GM12875 (cell line): ENCODE measurements around the gene TSPEAR.

Experiments
- H3K4me3 ChIP-seq: one replicate; pipeline ENCODE4 v1.5.1; 2011; ENCODE audit warnings: low read depth, low read length, control low read depth
- CTCF ChIP-seq: IDR thresholded peaks from 2 replicates; pipeline ENCODE4 v1.5.1; 2011; ENCODE audit warnings: low read depth, mild to moderate bottlenecking, control low read depth, inconsistent platforms, low read length, moderate library complexity, borderline replicate concordance; ENCODE audit not compliant: insufficient read depth

Gene TSPEAR

GRCh38 chr21:44544566-44544965, 166.8 kb downstream of the TSPEAR start:
- H3K4me3 ChIP-seq, result no peak overlapping the region
- no peak for TF ChIP-seq CTCF

- TF ChIP-seq CTCF, result no peak
- no peak overlapping the region for H3K4me3 ChIP-seq
Observed at GRCh38 chr21:44542716-44543115, 168.7 kb downstream of the TSPEAR start.

GRCh38 chr21:44540741-44541288, 170.6 kb downstream of the TSPEAR start:
- no peak overlapping the region for H3K4me3 ChIP-seq
- no peak for TF ChIP-seq CTCF

- H3K4me3 ChIP-seq, result no peak within 1 kb of the TSS
- no peak for TF ChIP-seq CTCF
Observed at GRCh38 chr21:44539991-44540666, 171.2 kb downstream of the TSPEAR start, which contains the start of gene KRTAP10-1. TSS of gene KRTAP10-1 (minus strand) at chr21:44540195. CDS start at chr21:44540150, 45 bp downstream.

- no peak overlapping the region for H3K4me3 ChIP-seq
- no peak for TF ChIP-seq CTCF
Observed at GRCh38 chr21:44539046-44539445, 172.3 kb downstream of the TSPEAR start.

- TF ChIP-seq CTCF, result no peak
- H3K4me3 ChIP-seq, result no peak overlapping the region
Observed at GRCh38 chr21:44537930-44538911, 173.2 kb downstream of the TSPEAR start.
